ENCODE data around the gene PROSER1. TPM values are rescaled to one million over a fixed set of nuclear protein-coding genes. Genes with fewer than 3 reads are reported as not detected.

Gene PROSER1
- total and polyA plus RNA-seq, 9 of the 15 experiments (the other 6 are each of a cell fraction or from before 2014, with no cell fraction given) = 9.2 to 36.2 (median 10.4) TPM

- TF ChIP-seq ZNF318 (IDR thresholded peaks at IDR 0.05; ENCODE audit: borderline replicate concordance in 1 of 2, low read depth in 1 of 2) = no peak
- TF ChIP-seq MYC (IDR thresholded peaks at IDR 0.05; ENCODE audit: low read depth, low read length) = no peak; the same call in 1 of the 2 replicates
- TF ChIP-seq MYC (CRISPR knock-in tag; IDR thresholded peaks at IDR 0.05; ENCODE audit: borderline replicate concordance, low read depth) = no peak
- TF ChIP-seq, protein P1, sequence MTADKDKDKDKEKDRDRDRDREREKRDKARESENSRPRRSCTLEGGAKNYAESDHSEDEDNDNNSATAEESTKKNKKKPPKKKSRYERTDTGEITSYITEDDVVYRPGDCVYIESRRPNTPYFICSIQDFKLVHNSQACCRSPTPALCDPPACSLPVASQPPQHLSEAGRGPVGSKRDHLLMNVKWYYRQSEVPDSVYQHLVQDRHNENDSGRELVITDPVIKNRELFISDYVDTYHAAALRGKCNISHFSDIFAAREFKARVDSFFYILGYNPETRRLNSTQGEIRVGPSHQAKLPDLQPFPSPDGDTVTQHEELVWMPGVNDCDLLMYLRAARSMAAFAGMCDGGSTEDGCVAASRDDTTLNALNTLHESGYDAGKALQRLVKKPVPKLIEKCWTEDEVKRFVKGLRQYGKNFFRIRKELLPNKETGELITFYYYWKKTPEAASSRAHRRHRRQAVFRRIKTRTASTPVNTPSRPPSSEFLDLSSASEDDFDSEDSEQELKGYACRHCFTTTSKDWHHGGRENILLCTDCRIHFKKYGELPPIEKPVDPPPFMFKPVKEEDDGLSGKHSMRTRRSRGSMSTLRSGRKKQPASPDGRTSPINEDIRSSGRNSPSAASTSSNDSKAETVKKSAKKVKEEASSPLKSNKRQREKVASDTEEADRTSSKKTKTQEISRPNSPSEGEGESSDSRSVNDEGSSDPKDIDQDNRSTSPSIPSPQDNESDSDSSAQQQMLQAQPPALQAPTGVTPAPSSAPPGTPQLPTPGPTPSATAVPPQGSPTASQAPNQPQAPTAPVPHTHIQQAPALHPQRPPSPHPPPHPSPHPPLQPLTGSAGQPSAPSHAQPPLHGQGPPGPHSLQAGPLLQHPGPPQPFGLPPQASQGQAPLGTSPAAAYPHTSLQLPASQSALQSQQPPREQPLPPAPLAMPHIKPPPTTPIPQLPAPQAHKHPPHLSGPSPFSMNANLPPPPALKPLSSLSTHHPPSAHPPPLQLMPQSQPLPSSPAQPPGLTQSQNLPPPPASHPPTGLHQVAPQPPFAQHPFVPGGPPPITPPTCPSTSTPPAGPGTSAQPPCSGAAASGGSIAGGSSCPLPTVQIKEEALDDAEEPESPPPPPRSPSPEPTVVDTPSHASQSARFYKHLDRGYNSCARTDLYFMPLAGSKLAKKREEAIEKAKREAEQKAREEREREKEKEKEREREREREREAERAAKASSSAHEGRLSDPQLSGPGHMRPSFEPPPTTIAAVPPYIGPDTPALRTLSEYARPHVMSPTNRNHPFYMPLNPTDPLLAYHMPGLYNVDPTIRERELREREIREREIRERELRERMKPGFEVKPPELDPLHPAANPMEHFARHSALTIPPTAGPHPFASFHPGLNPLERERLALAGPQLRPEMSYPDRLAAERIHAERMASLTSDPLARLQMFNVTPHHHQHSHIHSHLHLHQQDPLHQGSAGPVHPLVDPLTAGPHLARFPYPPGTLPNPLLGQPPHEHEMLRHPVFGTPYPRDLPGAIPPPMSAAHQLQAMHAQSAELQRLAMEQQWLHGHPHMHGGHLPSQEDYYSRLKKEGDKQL (CRISPR knock-in tag; IDR thresholded peaks at IDR 0.05; ENCODE audit: borderline replicate concordance) = no peak
- TF ChIP-seq NFIX (CRISPR knock-in tag; IDR thresholded peaks at IDR 0.05; ENCODE audit: low read depth) = no peak
- no peak for TF ChIP-seq MCM3 (IDR thresholded peaks at IDR 0.05)
- TF ChIP-seq ZNF764 (CRISPR knock-in tag; IDR thresholded peaks at IDR 0.05; ENCODE audit: low read depth) = no peak
- TF ChIP-seq ZSCAN32 (CRISPR knock-in tag; IDR thresholded peaks at IDR 0.05) = no peak
- no peak for TF ChIP-seq PRMT5 (CRISPR knock-in tag; IDR thresholded peaks at IDR 0.05)
- no peak for TF ChIP-seq ZNF140 (CRISPR knock-in tag; IDR thresholded peaks at IDR 0.05)
- TF ChIP-seq KAT8 (IDR thresholded peaks at IDR 0.05; ENCODE audit: low read depth) = no peak
- TF ChIP-seq ETV1 (tag; conservative IDR thresholded peaks at IDR 0.05; ENCODE audit: low read depth) = peak; percentile 58; the same call in 1 of the 2 replicates
- TF ChIP-seq SIX5 (IDR thresholded peaks at IDR 0.05; ENCODE audit: borderline replicate concordance in 1 of 2, insufficient read depth in 1 of 2, low read depth in 1 of 2, low read length in 2 of 2) = 0 out of 4 replicates have a peak, but pooled peaks of 1 of the 2 experiments have one; percentile 17
Observed at GRCh38 chr13:39037880-39038568, at the start of gene PROSER1, which contains the start of gene NHLRC3 (continued).
